Measurements from ENCODE around the gene DAB1. TPM values are rescaled to one million over a fixed set of nuclear protein-coding genes. Genes with fewer than 3 reads are reported as not detected.

Gene DAB1
- total and polyA plus RNA-seq, 2 of the 8 experiments (the other 6 are each of a cell fraction or from before 2014, with no cell fraction given) = 4.4 to 11.8 TPM

DNA sequence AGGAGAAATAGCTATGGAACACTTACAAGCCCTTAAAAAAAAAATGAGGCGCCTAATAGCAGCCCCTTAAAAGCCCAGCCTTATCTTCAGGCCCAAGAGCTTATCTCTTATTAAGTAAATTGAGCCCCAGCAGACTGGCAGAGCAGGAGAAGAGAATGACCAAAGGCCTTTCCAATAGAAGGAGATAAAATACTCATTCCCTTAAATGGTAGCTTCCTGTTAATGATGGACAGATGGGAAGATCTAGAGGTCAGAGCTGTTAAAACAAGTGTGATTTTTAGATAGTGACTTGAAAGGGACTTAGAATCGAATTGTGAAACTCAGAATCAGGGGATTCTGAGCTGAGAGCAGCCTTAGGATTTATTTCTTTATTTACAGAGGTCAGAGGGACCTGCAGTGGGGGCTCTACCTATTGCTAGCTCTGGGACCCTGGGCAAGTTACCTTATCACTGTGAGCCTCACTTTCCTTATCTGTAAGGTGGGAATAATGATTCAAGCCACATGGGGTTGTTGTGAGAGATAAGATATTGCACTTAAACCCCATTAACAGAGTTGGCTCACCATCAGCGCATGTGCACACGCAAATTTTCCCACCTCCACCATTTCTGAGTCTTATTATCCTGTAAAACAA lies 356.8 kb downstream of the DAB1 start:
- Histone ChIP-seq H3K9ac (replicated peaks in 1 of 4; ENCODE audit: extremely low read depth in 1 of 4, low read depth in 3 of 4, low read length in 3 of 4) (no peak overlapping the region), H2BK12ac (ENCODE audit: low read depth, low read length) (no peak overlapping the region), H3K23me2 (ENCODE audit: low read depth, low read length) (no peaks in the 10 kb centered on the region), H4K91ac (replicated peaks; ENCODE audit: insufficient read length, low read length) (no peak overlapping the region), H3K18ac (ENCODE audit: extremely low read depth, low read length) (no peak overlapping the region), H3K4me3 (ENCODE audit: extremely low read depth in 1 of 4, insufficient read depth in 2 of 4, low read depth in 3 of 4, low read length in 4 of 4) (no peak overlapping the region), H3K4me1 (replicated peaks in 1 of 4; ENCODE audit: control insufficient read depth in 3 of 4, insufficient read depth in 4 of 4, low read length in 3 of 4) (peaks cover 0 to 3% (median 0%) of the 10 kb centered on the region in 4 experiments; a peak in 1 of 7 replicates), H3K79me1 (ENCODE audit: low read depth, low read length) (no peaks in the 10 kb centered on the region), H4K8ac (ENCODE audit: extremely low read depth, insufficient read depth, low read length) (no peak overlapping the region), H3K4ac (replicated peaks; ENCODE audit: insufficient read length, low read depth, low read length) (no peak overlapping the region), H2AK5ac (ENCODE audit: low read depth, low read length) (no peak overlapping the region), H3K4me2 (ENCODE audit: insufficient read depth in 1 of 2, low read depth in 2 of 2, low read length in 2 of 2) (no peak overlapping the region), H4K5ac (ENCODE audit: insufficient read length, low read depth, low read length) (no peak overlapping the region), H4K20me1 (replicated peaks in 1 of 2; ENCODE audit: control insufficient read depth in 1 of 2, insufficient read depth in 2 of 2, low read length in 2 of 2) (no peaks in the 10 kb centered on the region), H3K27me3 (replicated peaks in 1 of 4; ENCODE audit: control insufficient read depth in 3 of 4, extremely low read depth in 1 of 4, insufficient read depth in 3 of 4, low read length in 3 of 4) (no peaks in the 10 kb centered on the region), H3K36me3 (ENCODE audit: control insufficient read depth in 2 of 4, insufficient read depth in 4 of 4, low read length in 3 of 4) (no peaks in the 10 kb centered on the region), H2BK15ac (ENCODE audit: low read length) (no peak overlapping the region), H3K9me3 (ENCODE audit: insufficient read depth in 2 of 2, low read depth in 1 of 2, low read length in 1 of 2) (no peaks in the 10 kb centered on the region), H3K27ac (ENCODE audit: low read depth, low read length) (no peak overlapping the region), H3K23ac (ENCODE audit: insufficient read length) (no peak overlapping the region), H2BK20ac (ENCODE audit: low read length) (no peak overlapping the region), H2BK5ac (ENCODE audit: low read depth, low read length) (no peak overlapping the region), H2AFZ (ENCODE audit: low read length) (no peak overlapping the region), H3K14ac (ENCODE audit: insufficient read length) (no peak overlapping the region), H3K79me2 (ENCODE audit: control insufficient read depth in 1 of 2, insufficient read depth in 2 of 2, low read length in 2 of 2) (no peaks in the 10 kb centered on the region), H3K56ac (replicated peaks; ENCODE audit: insufficient read length, low read depth, low read length) (no peak overlapping the region), H2BK120ac (replicated peaks; ENCODE audit: low read depth, low read length) (no peak overlapping the region)
- ChIA-PET CTCF (ENCODE audit: partially characterized antibody) (interaction anchor here (0.6 to 1.5 kb wide), 4 partner anchors 12 to 138 kb away, joined by 3 to 5 read pairs (median 4); no protein-coding TSS in a partner anchor), POLR2A (ENCODE audit: partially characterized antibody) (no interaction called here)
- no peak for DNase-seq (ENCODE audit: low read depth in 1 of 2, low spot score in 2 of 2)
- 76% methylated on average over 4 of the region's 4 CpGs; no CpG with 5 or more reads in 1 of the 2 experiments for WGBS, 2 experiments (ENCODE audit: extremely low coverage in 1 of 2, insufficient coverage in 1 of 2, insufficient read length in 1 of 2, insufficient replicate concordance in 2 of 2, low coverage in 1 of 2, low lambda C conversion rate in 2 of 2, missing lambda C conversion rate in 1 of 2)
- FAIRE-seq = no peak
- TF ChIP-seq SRF (IDR thresholded peaks at IDR 0.05; ENCODE audit: low read depth, low read length) (peak; percentile 67; the same call in 1 of the 2 replicates), KDM1A (IDR thresholded peaks at IDR 0.05; ENCODE audit: borderline replicate concordance, low read length) (no peak)

Data from H1 (cell line).